HepG2 (cell line): ENCODE data around the gene RMRP. TPM values are rescaled to one million over a fixed set of nuclear protein-coding genes. Genes with fewer than 3 reads are reported as not detected.

Experiments
- ARHGAP35 ChIP-seq: sonication (generic); formaldehyde crosslinking; IDR thresholded peaks from 2 replicates; pipeline ENCODE4 v1.9.0; 2022; ENCODE audit warnings: mild to moderate bottlenecking, inconsistent platforms, moderate library complexity, missing genetic modification reagents, borderline replicate concordance
- ATF1 ChIP-seq: IDR thresholded peaks from 2 replicates; pipeline ENCODE4 v1.6.1; 2016; ENCODE audit warnings: mild to moderate bottlenecking, control low read depth
- CENPT ChIP-seq: sonication (generic); formaldehyde crosslinking; IDR thresholded peaks from 2 replicates; pipeline ENCODE4 v1.8.0; 2022; ENCODE audit warnings: low read depth, mild to moderate bottlenecking, moderate library complexity, missing genetic modification reagents
- DR1 ChIP-seq: sonication (generic); formaldehyde crosslinking; IDR thresholded peaks from 2 replicates; pipeline ENCODE4 v1.8.0; 2021; ENCODE audit warnings: mild to moderate bottlenecking, missing genetic modification reagents, inconsistent platforms
- GATA4 ChIP-seq: sonication (generic); IDR thresholded peaks from 2 replicates; pipeline ENCODE4 v1.6.1; 2016; ENCODE audit warnings: antibody characterized with exemption, low read depth, borderline replicate concordance
- ISL2 ChIP-seq: sonication (generic); formaldehyde crosslinking; IDR thresholded peaks from 2 replicates; pipeline ENCODE4 v1.5.0; 2020; ENCODE audit warnings: missing genetic modification reagents
- KLF13 ChIP-seq: sonication (generic); formaldehyde crosslinking; IDR thresholded peaks from 2 replicates; pipeline ENCODE4 v1.4.0; 2020; ENCODE audit warnings: mild to moderate bottlenecking, missing genetic modification reagents
- KMT2A ChIP-seq: sonication (generic); formaldehyde crosslinking; IDR thresholded peaks from 2 replicates; pipeline ENCODE4 v1.4.0; 2020; ENCODE audit warnings: missing genetic modification reagents
- PAX8 ChIP-seq: sonication (generic); formaldehyde crosslinking; IDR thresholded peaks from 2 replicates; pipeline ENCODE4 v1.8.0; 2022; ENCODE audit warnings: mild to moderate bottlenecking, missing genetic modification reagents, borderline replicate concordance
- POLR2AphosphoS2 ChIP-seq: IDR thresholded peaks from 2 replicates; pipeline ENCODE4 v1.6.1; 2011; ENCODE audit warnings: low read depth, low read length, improper control_type of control experiment
- PPARG ChIP-seq: conservative IDR thresholded peaks from 2 replicates; pipeline ENCODE4 v1.6.1; 2016; ENCODE audit warnings: missing biosample characterization, missing genetic modification reagents
- SIN3B ChIP-seq: fragments of 150-350 bp; IDR thresholded peaks from 2 replicates; pipeline ENCODE4 v1.6.1; 2014; ENCODE audit warnings: low read length
- SP140L ChIP-seq: sonication (generic); formaldehyde crosslinking; IDR thresholded peaks from 2 replicates; pipeline ENCODE4 v1.4.0; 2020; ENCODE audit warnings: missing genetic modification reagents, borderline replicate concordance
- ZFP62 ChIP-seq: sonication (generic); formaldehyde crosslinking; IDR thresholded peaks from 2 replicates; pipeline ENCODE4 v1.4.0; 2020; ENCODE audit warnings: missing genetic modification reagents
- ZMAT3 ChIP-seq: sonication (generic); formaldehyde crosslinking; conservative IDR thresholded peaks from 2 replicates; pipeline ENCODE4 v1.7.0; 2021; ENCODE audit warnings: missing genetic modification reagents
- ZNF577 ChIP-seq: sonication (generic); formaldehyde crosslinking; IDR thresholded peaks from 2 replicates; pipeline ENCODE4 v1.4.0; 2020; ENCODE audit warnings: mild to moderate bottlenecking, low read depth, missing genetic modification reagents, borderline replicate concordance
- ZNF614 ChIP-seq: IDR thresholded peaks from 2 replicates; pipeline ENCODE4 v1.6.1; 2018; ENCODE audit warnings: missing biosample characterization, missing genetic modification reagents, inconsistent platforms, borderline replicate concordance
- ZNF746 ChIP-seq: sonication (generic); formaldehyde crosslinking; IDR thresholded peaks from 2 replicates; pipeline ENCODE4 v1.8.0; 2022; ENCODE audit warnings: mild to moderate bottlenecking, missing genetic modification reagents
- ZNF788 ChIP-seq: sonication (generic); formaldehyde crosslinking; IDR thresholded peaks from 2 replicates; pipeline ENCODE4 v1.5.0; 2020; ENCODE audit warnings: mild to moderate bottlenecking, missing genetic modification reagents, borderline replicate concordance
- polyA plus RNA-seq, 8 experiments: library from polyadenylated mRNA; depleted of rRNA in 3 of 8; stranded (reverse) in 7 of 8; unstranded in 1 of 8; fragments of >200 nt; fragmentation: Illumina TruSeq in 4 of 8; extraction: Trizol in 4 of 8; gene quantifications; 2 replicates each; pipeline versions ENCODE4 v1.2.1 to v1.2.3, GENCODE V29; 2011 to 2016; ENCODE audit warnings: low read depth in 4 of 8, missing spikeins in 1 of 8, mixed read lengths in 1 of 8; ENCODE audit not compliant: insufficient read depth in 1 of 8
- total RNA-seq, 5 experiments: library from RNA; depleted of rRNA; stranded (reverse); fragments of >200 nt; fragmentation: Illumina TruSeq; extraction: Trizol; gene quantifications; 2 replicates each; pipeline ENCODE4 v1.2.3, GENCODE V29; 2016; ENCODE audit warnings: low read depth in 1 of 5
- TF ChIP-seq, protein P1 (sequence below): sonication (generic); formaldehyde crosslinking; IDR thresholded peaks from 2 replicates; pipeline ENCODE4 v1.4.0; 2020; ENCODE audit warnings: low read depth, missing genetic modification reagents
- TF ChIP-seq, protein P2 (sequence below): sonication (generic); formaldehyde crosslinking; IDR thresholded peaks from 2 replicates; pipeline ENCODE4 v1.4.0; 2020; ENCODE audit warnings: missing genetic modification reagents, borderline replicate concordance
- TF ChIP-seq, protein P3 (sequence below): sonication (generic); formaldehyde crosslinking; IDR thresholded peaks from 2 replicates; pipeline ENCODE4 v1.4.0; 2020; ENCODE audit warnings: mild to moderate bottlenecking, missing genetic modification reagents
- TF ChIP-seq, protein P4 (sequence below): sonication (generic); formaldehyde crosslinking; IDR thresholded peaks from 2 replicates; pipeline ENCODE4 v1.5.0; 2020; ENCODE audit warnings: missing genetic modification reagents, mild to moderate bottlenecking, borderline replicate concordance

RMRP gene
- total and polyA plus RNA-seq, 2 of the 13 experiments (the other 11 are each of a cell fraction or from before 2014, with no cell fraction given) = 51.4 to 4,025 TPM

DNA sequence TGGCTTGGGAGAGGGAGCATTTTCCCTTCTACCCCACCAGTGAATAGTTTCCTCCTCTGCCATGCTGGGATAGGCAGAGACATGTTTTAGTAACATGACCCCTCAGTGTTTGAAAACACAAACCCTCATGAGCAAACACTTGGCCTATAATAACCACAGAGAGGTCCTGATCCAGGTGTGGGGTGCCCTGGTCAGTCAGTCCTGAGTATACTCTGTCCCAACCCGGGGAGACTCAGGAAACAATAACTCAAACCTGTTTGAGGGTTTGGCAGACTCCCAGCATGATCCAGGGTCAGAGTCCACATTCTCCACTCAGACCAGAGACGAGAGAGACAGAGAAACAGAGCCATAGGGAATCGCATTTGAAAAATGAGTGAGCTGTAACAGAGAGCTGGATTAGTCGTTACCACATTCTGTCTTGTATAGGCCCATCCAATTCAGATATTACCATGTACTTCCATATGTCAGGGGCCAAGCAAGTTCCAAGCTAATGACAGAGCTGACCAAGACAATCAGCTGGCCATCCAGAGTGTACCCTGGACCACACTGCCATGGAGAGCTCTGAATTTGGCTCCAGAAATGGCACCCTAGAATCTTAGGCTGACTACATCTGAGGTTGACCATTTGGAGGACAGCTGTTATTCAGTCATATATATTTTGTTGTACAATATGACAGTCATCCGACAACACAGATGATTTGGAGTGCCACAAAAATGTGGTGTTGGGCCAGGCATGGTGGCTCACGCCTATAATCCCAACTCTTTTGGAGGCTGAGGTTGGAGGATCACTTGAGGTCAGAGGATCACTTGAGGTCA is 11.7 kb upstream of the RMRP start (continued):
- TF ChIP-seq, protein P1, sequence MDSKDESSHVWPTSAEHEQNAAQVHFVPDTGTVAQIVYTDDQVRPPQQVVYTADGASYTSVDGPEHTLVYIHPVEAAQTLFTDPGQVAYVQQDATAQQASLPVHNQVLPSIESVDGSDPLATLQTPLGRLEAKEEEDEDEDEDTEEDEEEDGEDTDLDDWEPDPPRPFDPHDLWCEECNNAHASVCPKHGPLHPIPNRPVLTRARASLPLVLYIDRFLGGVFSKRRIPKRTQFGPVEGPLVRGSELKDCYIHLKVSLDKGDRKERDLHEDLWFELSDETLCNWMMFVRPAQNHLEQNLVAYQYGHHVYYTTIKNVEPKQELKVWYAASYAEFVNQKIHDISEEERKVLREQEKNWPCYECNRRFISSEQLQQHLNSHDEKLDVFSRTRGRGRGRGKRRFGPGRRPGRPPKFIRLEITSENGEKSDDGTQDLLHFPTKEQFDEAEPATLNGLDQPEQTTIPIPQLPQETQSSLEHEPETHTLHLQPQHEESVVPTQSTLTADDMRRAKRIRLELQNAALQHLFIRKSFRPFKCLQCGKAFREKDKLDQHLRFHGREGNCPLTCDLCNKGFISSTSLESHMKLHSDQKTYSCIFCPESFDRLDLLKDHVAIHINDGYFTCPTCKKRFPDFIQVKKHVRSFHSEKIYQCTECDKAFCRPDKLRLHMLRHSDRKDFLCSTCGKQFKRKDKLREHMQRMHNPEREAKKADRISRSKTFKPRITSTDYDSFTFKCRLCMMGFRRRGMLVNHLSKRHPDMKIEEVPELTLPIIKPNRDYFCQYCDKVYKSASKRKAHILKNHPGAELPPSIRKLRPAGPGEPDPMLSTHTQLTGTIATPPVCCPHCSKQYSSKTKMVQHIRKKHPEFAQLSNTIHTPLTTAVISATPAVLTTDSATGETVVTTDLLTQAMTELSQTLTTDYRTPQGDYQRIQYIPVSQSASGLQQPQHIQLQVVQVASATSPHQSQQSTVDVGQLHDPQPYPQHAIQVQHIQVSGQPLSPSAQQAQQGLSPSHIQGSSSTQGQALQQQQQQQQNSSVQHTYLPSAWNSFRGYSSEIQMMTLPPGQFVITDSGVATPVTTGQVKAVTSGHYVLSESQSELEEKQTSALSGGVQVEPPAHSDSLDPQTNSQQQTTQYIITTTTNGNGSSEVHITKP (CRISPR knock-in tag) = peak; percentile 75
- TF ChIP-seq PPARG (CRISPR knock-in tag) (peak; percentile 56; the same call in 1 of the 2 replicates), SP140L (CRISPR knock-in tag) (no peak), KLF13 (CRISPR knock-in tag) (no peak), POLR2AphosphoS2 (no peak), SIN3B (no peak), ZFP62 (no peak), ZNF788 (CRISPR knock-in tag) (peak; percentile 52; the same call in 1 of the 2 replicates), ZNF577 (CRISPR knock-in tag) (no peak), DR1 (no peak), CENPT (no peak), PAX8 (CRISPR knock-in tag) (no peak), ARHGAP35 (CRISPR knock-in tag) (no peak), ZNF614 (CRISPR knock-in tag) (no peak), GATA4 (no peak), KMT2A (no peak), ZNF746 (CRISPR knock-in tag) (no peak), ATF1 (no peak), ISL2 (CRISPR knock-in tag) (0 out of 2 replicates have a peak, but pooled peaks have one; percentile 26), ZMAT3 (CRISPR knock-in tag) (no peak)
- TF ChIP-seq, protein P2, sequence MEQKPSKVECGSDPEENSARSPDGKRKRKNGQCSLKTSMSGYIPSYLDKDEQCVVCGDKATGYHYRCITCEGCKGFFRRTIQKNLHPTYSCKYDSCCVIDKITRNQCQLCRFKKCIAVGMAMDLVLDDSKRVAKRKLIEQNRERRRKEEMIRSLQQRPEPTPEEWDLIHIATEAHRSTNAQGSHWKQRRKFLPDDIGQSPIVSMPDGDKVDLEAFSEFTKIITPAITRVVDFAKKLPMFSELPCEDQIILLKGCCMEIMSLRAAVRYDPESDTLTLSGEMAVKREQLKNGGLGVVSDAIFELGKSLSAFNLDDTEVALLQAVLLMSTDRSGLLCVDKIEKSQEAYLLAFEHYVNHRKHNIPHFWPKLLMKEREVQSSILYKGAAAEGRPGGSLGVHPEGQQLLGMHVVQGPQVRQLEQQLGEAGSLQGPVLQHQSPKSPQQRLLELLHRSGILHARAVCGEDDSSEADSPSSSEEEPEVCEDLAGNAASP (CRISPR knock-in tag) = 0 out of 2 replicates have a peak, but pooled peaks have one; percentile 51
- TF ChIP-seq, protein P3, sequence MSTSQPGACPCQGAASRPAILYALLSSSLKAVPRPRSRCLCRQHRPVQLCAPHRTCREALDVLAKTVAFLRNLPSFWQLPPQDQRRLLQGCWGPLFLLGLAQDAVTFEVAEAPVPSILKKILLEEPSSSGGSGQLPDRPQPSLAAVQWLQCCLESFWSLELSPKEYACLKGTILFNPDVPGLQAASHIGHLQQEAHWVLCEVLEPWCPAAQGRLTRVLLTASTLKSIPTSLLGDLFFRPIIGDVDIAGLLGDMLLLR (CRISPR knock-in tag) = no peak
- TF ChIP-seq, protein P4, sequence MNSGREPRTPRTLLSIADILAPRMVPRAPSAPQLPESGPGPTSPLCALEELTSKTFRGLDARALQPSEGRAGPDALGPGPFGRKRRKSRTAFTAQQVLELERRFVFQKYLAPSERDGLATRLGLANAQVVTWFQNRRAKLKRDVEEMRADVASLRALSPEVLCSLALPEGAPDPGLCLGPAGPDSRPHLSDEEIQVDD = no peak
